K562 (cell line): ENCODE measurements around the gene DBNL. TPM values are rescaled to one million over a fixed set of nuclear protein-coding genes. Genes with fewer than 3 reads are reported as not detected.

Experiments used
- ATAC-seq: fragments of 200-7000 bp; cut with Tn5 transposase; 3 replicates; pipeline ENCODE4 v1.9.1; 2020; ENCODE audit warnings: moderate library complexity
- BruUV-seq: library from RNA; stranded (reverse); fragments of 400-500 nt; replicated peaks from 2 replicates; lab custom pipeline; 2021; lab: Mats Ljungman, UMichigan
- CTCF ChIA-PET: fragments of 300-600 bp; formaldehyde crosslinking; extraction: SDS; loops from one replicate; lab custom pipeline; 2021; ENCODE audit warnings: low intra/inter-chr PET ratio; lab: Yijun Ruan, JAX
- POLR2A ChIA-PET: fragments of 300-600, 350-650 bp; sonication (Branson Sonifier 250); formaldehyde crosslinking; extraction: SDS; loops from one replicate; lab custom pipeline; 2021; ENCODE audit warnings: antibody characterized with exemption, inconsistent platforms; lab: Yijun Ruan, JAX
- DNase-seq, 4 experiments: peaks; one replicate each; pipeline versions ENCODE4 v3.0.0 to v3.0.0-alpha.2; 2011 to 2018; ENCODE audit warnings: low spot score in 3 of 4, mixed read lengths in 3 of 4; ENCODE audit errors: extremely low read depth in 1 of 4
- FAIRE-seq: peaks from 2 replicates; lab custom pipeline; 2011; peaks lifted over from hg19 to GRCh38; lab: Jason Lieb, UNC
- H2AFZ ChIP-seq: 2 replicates; pipeline ENCODE4 v1.6.0; 2011; ENCODE audit warnings: low read depth, low read length, control low read depth, inconsistent platforms
- H3K27ac ChIP-seq: fragments of 200-600 bp; 3 replicates; pipeline ENCODE4 v1.8.0; 2011; ENCODE audit warnings: low read depth, mild to moderate bottlenecking, control low read depth, inconsistent platforms, low read length, moderate library complexity, mixed read lengths; ENCODE audit errors: extremely low read depth
- H3K27me3 ChIP-seq, 2 experiments: fragments of 300-600 bp in 1 of 2; 2 replicates in 1 of 2; 3 replicates in 1 of 2; pipeline versions ENCODE4 v1.6.0 to v1.8.0; 2011; ENCODE audit warnings: inconsistent platforms in 2 of 2, low read length in 2 of 2, mild to moderate bottlenecking in 1 of 2, mixed read lengths in 1 of 2, moderate library complexity in 1 of 2; ENCODE audit not compliant: control insufficient read depth in 2 of 2, insufficient read depth in 2 of 2
- H3K36me3 ChIP-seq: fragments of 300-600 bp; 3 replicates; pipeline ENCODE4 v1.8.0; 2011; ENCODE audit warnings: mild to moderate bottlenecking, low read length, inconsistent platforms; ENCODE audit not compliant: control insufficient read depth, insufficient read depth
- H3K4me1 ChIP-seq, 2 experiments: fragments of 200-600 bp in 1 of 2; replicated peaks in 1 of 2; 2 replicates in 1 of 2; 3 replicates in 1 of 2; pipeline versions ENCODE4 v1.5.1 to v1.8.0; 2011; ENCODE audit warnings: inconsistent platforms in 2 of 2, low read length in 2 of 2, mild to moderate bottlenecking in 1 of 2, mixed read lengths in 1 of 2, moderate library complexity in 1 of 2; ENCODE audit not compliant: control insufficient read depth in 2 of 2, insufficient read depth in 2 of 2
- H3K4me2 ChIP-seq: 2 replicates; pipeline ENCODE4 v1.6.1; 2011; ENCODE audit warnings: low read length, control low read depth, inconsistent platforms, mixed read lengths; ENCODE audit not compliant: insufficient read depth
- H3K4me3 ChIP-seq: fragments of 200-600 bp; sonication (generic), shearing (Covaris generic); 2 replicates; pipeline ENCODE4 v1.5.1; 2016; ENCODE audit warnings: control low read depth, inconsistent platforms
- H3K79me2 ChIP-seq: fragments of 200-600 bp; 3 replicates; pipeline ENCODE4 v1.8.0; 2011; ENCODE audit warnings: low read length, inconsistent platforms; ENCODE audit not compliant: control insufficient read depth, insufficient read depth
- H3K9ac ChIP-seq, 2 experiments: 2 replicates each; pipeline versions ENCODE4 v1.6.0 to v1.6.1; 2011; ENCODE audit warnings: low read depth in 2 of 2, low read length in 2 of 2, control low read depth in 1 of 2, inconsistent platforms in 1 of 2, mild to moderate bottlenecking in 1 of 2, mixed read lengths in 1 of 2; ENCODE audit not compliant: insufficient read depth in 1 of 2
- H3K9me1 ChIP-seq: one replicate; pipeline ENCODE4 v1.6.0; 2011; ENCODE audit warnings: inconsistent platforms, mild to moderate bottlenecking, low read length, moderate library complexity; ENCODE audit not compliant: control insufficient read depth, insufficient read depth
- H3K9me3 ChIP-seq: replicated peaks from 2 replicates; pipeline ENCODE4 v1.5.1; 2011; ENCODE audit warnings: low read depth, low read length, inconsistent platforms; ENCODE audit not compliant: control insufficient read depth, insufficient read depth
- H4K20me1 ChIP-seq: replicated peaks from 2 replicates; pipeline ENCODE4 v1.6.1; 2011; ENCODE audit warnings: low read length, inconsistent platforms, mixed read lengths; ENCODE audit not compliant: control insufficient read depth, insufficient read depth
- BRD4 ChIP-seq: fragments of 200-600 bp; sonication (generic); IDR thresholded peaks from 2 replicates; pipeline ENCODE4 v1.6.1; 2017; ENCODE audit warnings: inconsistent platforms
- CLOCK ChIP-seq: fragments of 250-450 bp; sonication (Bioruptor Pico); IDR thresholded peaks from 2 replicates; pipeline ENCODE4 v1.4.0; 2020; ENCODE audit warnings: mild to moderate bottlenecking, moderate library complexity, borderline replicate concordance
- ESRRB ChIP-seq: fragments of 250-450 bp; sonication (Bioruptor Pico); IDR thresholded peaks from 2 replicates; pipeline ENCODE4 v1.5.0; 2020; ENCODE audit warnings: mild to moderate bottlenecking, moderate library complexity, borderline replicate concordance
- HMBOX1 ChIP-seq: sonication (generic); IDR thresholded peaks from 2 replicates; pipeline ENCODE4 v1.6.1; 2016
- KDM1A ChIP-seq, 2 experiments: fragments of 450-650 bp; IDR thresholded peaks; 2 replicates each; pipeline ENCODE4 v1.6.1; 2016; ENCODE audit warnings: mild to moderate bottlenecking in 2 of 2
- NFE2 ChIP-seq: IDR thresholded peaks from 2 replicates; pipeline ENCODE4 v1.6.1; 2014; ENCODE audit warnings: antibody characterized with exemption, low read depth
- NFIC ChIP-seq: fragments of 450-650 bp; IDR thresholded peaks from 2 replicates; pipeline ENCODE4 v1.6.1; 2017; ENCODE audit warnings: mild to moderate bottlenecking, inconsistent platforms
- POLR2G ChIP-seq: fragments of 200-400 bp; formaldehyde crosslinking; IDR thresholded peaks from 2 replicates; pipeline ENCODE4 v1.6.1; 2017; ENCODE audit warnings: low read depth, mild to moderate bottlenecking, antibody characterized with exemption, low read length, moderate library complexity
- RAD21 ChIP-seq, 2 experiments: fragments of 250-450 bp in 1 of 2; fragments of 450-650 bp in 1 of 2; sonication (Bioruptor Pico) in 1 of 2; formaldehyde crosslinking in 1 of 2; IDR thresholded peaks in 1 of 2; conservative IDR thresholded peaks in 1 of 2; 2 replicates each; pipeline versions ENCODE4 v1.4.0 to v1.8.0; 2020 to 2022; ENCODE audit warnings: mild to moderate bottlenecking in 2 of 2, moderate library complexity in 1 of 2
- TEAD4 ChIP-seq, 2 experiments: sonication (generic) in 1 of 2; formaldehyde crosslinking in 1 of 2; IDR thresholded peaks; 2 replicates each; pipeline versions ENCODE4 v1.6.1 to v1.8.0; 2012 to 2022; ENCODE audit warnings: borderline replicate concordance in 1 of 2, inconsistent platforms in 1 of 2, low read length in 1 of 2, mild to moderate bottlenecking in 1 of 2, missing genetic modification reagents in 1 of 2
- ZEB2 ChIP-seq: fragments of 450-650 bp; IDR thresholded peaks from 2 replicates; pipeline ENCODE4 v1.6.1; 2016
- ZHX1 ChIP-seq: fragments of 150-350 bp; conservative IDR thresholded peaks from 2 replicates; pipeline ENCODE4 v1.6.1; 2014; ENCODE audit warnings: low read length
- WGBS: fragments of 100-300 bp; shearing (Covaris generic); methylation state at CpG from one replicate; pipeline ENCODE4 v1.1.6; 2016; ENCODE audit warnings: low coverage, mixed read lengths; ENCODE audit not compliant: insufficient coverage; ENCODE audit errors: missing lambda C conversion rate; 5-methylcytosine and 5-hydroxymethylcytosine counted together
- in situ Hi-C: fragments of 300-500 bp; cut with MboI; formaldehyde crosslinking; loops from 4 replicates; pipeline ENCODE4 v1.15.0; 2018; ENCODE audit warnings: inconsistent platforms, mixed read lengths
- intact Hi-C: fragments of 100-400 bp; cut with micrococcal nuclease; formaldehyde crosslinking; loops from 2 replicates; pipeline ENCODE4 v1.14.2; 2022
- polyA plus RNA-seq, 8 experiments: library from polyadenylated mRNA; depleted of rRNA in 4 of 8; stranded (reverse) in 5 of 8; unstranded in 3 of 8; fragments of >200 nt; fragmentation: Nextera tagmentation in 2 of 8; fragmentation: Illumina TruSeq in 1 of 8; extraction: Ambion mirVana in 2 of 8; extraction: Trizol in 1 of 8; gene quantifications; 2 replicates each; pipeline versions ENCODE4 v1.2.1 to v1.2.3, GENCODE V29; 2011 to 2014; ENCODE audit warnings: inconsistent platforms in 1 of 8, missing spikeins in 1 of 8
- total RNA-seq, 7 experiments: library from RNA; depleted of rRNA in 6 of 7; stranded (reverse); fragments of >200 nt in 6 of 7; fragmentation: Illumina TruSeq in 2 of 7; extraction: Trizol in 2 of 7; gene quantifications; 2 replicates each; pipeline versions ENCODE4 v1.2.1 to v1.2.3, GENCODE V29; 2011 to 2021; ENCODE audit warnings: low replicate concordance in 1 of 7

DBNL gene
- total and polyA plus RNA-seq, 9 of the 15 experiments (the other 6 are each of a cell fraction or from before 2014, with no cell fraction given): 1.9 to 65.1 (median 38.9) TPM

- TF ChIP-seq ZHX1 (no peak), BRD4 (no peak), KDM1A (IDR thresholded peaks at IDR 0.05) (peak in 1 of 2 experiments; percentile 39; a peak in 1 of 4 replicates), TEAD4 (IDR thresholded peaks at IDR 0.05; ENCODE audit: low read length) (peak; percentile 49; the same call in 1 of the 2 replicates), TEAD4 (CRISPR knock-in tag; IDR thresholded peaks at IDR 0.05; ENCODE audit: borderline replicate concordance) (no peak)
Observed at GRCh38 chr7:44067064-44067951, 22.8 kb downstream of the DBNL start (continued).

- peaks cover 0 to 14% of the 10 kb centered on the region in 2 experiments; a peak in 2 of 5 replicates for H3K27me3 ChIP-seq
- peaks cover 4% of the 10 kb centered on the region for H3K9me1 ChIP-seq
- no peak overlapping the region for H3K27ac ChIP-seq
- 16% methylated on average over 7 of the region's 7 CpGs for WGBS
- H3K36me3 ChIP-seq: no peaks in the 10 kb centered on the region
- in situ Hi-C loops (no loop called here), intact Hi-C loops (loop anchor here (5.0 kb wide), 1 partner anchor 46 kb away; no protein-coding TSS in a partner anchor)
- BruUV-seq: no TSS peak
- H3K4me1 ChIP-seq: peaks cover 6 to 32% of the 10 kb centered on the region in 2 experiments; a peak in 3 of 5 replicates
- no peak overlapping the region for H3K4me3 ChIP-seq
- peak overlapping the region in 1 of 2 experiments; percentile 62; a peak in 1 of 4 replicates for H3K9ac ChIP-seq
- CTCF ChIA-PET: no interaction called here
- POLR2A ChIA-PET: interaction anchor here (0.6 to 2.5 kb wide), 9 partner anchors 8 to 147 kb away, joined by 3 to 6 read pairs (median 3); partner anchors contain the start of gene YKT6
- FAIRE-seq (peak; percentile 46), DNase-seq (peak in 1 of 4 experiments; percentile 52), ATAC-seq (peak; percentile 10; the same call in 2 of the 3 replicates)
- H3K79me2 ChIP-seq: no peaks in the 10 kb centered on the region
- H3K9me3 ChIP-seq: no peaks in the 10 kb centered on the region
- H4K20me1 ChIP-seq: peaks cover 10% of the 10 kb centered on the region; the same call in 1 of the 2 replicates
- H3K4me2 ChIP-seq: no peak overlapping the region
- H2AFZ ChIP-seq: no peak overlapping the region
- peak; percentile 42; the same call in 1 of the 2 replicates for TF ChIP-seq POLR2G
- 0 out of 2 replicates have a peak, but pooled peaks have one; percentile 22 for TF ChIP-seq HMBOX1
- TF ChIP-seq NFE2: no peak
- TF ChIP-seq ZEB2: no peak
- TF ChIP-seq CLOCK: no peak
- 0 out of 4 replicates have a peak, but pooled peaks of 1 of the 2 experiments have one; percentile 2 for TF ChIP-seq RAD21 (CRISPR knock-in tag; conservative IDR thresholded peaks at IDR 0.05 in 1 of 2, IDR thresholded peaks at IDR 0.05 in 1 of 2)
- TF ChIP-seq NFIC: peak; percentile 96
- TF ChIP-seq ESRRB (CRISPR knock-in tag): no peak
Observed at GRCh38 chr7:44068054-44068453, 23.6 kb downstream of the DBNL start.
